GM19455 (cell line): ENCODE results near the gene MORC1.
"Not testable (repeated sequence)": the region's sequence is repeated elsewhere in the genome, so short reads cannot be mapped to it uniquely, and the experiment has no call there.

Experiments
- ATAC-seq: cut with Tn5 transposase; IDR thresholded peaks from one replicate; pipeline ENCODE4 v1.9.1; 2021; ENCODE audit not compliant: unreplicated experiment

Gene MORC1

GRCh38 chr3:109117939-109118338, at the start of gene MORC1:
Gene MORC1, minus strand, starts transcription at chr3:109118134. Its CDS starts 75 bp downstream, at chr3:109118059.
- ATAC-seq = no peak

DNA sequence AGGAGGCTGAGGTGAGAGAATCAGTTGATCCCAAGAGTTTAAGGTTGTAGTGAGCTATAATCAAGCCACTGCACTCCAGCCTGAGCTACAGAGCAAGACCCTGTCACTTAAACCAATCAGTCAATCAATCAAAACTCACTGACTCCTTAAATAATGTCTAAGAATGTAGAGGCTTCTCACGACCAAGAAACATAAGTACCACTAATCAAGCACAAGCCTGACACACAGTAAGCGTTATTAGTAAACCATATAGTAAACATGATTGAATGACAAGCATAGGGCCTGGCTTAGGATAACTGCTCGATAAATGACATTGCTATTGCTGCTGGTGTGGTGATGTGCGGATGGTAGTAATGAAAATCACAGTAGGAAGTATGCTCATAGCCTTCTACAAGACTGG, 48.0 kb upstream of the MORC1 start:
- no peak for ATAC-seq

DNA sequence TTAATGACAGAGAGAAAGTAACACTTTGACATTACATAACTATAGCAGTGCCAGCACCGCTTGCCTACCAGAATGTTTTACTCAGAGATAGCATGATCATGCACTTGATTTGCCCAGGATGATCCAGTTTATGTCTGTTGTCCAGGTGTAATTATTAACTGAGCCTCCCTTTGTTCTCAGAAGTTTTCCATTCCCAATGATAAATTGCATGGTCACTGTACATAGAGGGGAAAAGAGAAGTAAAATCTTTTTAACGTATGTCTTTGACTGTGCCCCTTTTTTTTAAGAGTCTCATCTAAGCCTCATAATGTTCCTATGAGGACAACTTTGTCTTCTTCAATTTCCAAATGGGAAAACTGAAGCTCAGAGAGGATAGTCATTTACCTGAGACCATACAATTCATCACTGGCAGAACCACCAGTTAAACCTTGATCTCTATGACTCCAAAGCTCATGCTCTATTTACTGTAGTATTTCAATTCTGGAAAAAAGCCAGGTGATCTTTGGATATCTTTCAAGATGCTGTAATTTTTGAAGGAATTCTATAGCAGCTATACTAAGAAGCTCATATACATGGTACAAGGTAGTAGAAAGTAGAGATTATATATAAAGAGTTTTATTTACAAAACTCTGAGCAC, 43.7 kb upstream of the MORC1 start:
- no peak for ATAC-seq

DNA sequence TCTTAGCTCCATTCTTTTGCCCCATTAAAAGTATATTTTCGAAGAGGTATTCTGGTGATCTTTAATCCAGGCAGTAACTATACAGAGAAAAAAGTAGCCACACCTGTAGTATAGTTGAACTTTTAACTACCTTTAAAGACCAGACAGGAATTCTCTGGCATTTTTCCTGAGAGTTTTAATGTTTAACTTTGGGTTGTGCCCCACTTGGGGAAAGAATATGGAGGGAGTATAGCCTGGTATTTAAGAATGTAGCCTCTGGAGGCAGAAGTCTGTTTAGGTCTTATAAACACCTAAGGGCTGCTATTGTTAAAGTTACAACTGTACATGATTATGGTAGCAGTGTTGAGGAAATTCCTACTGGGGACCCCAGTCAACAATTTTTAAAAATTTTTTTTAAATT, 37.9 kb upstream of the MORC1 start:
- no peak for ATAC-seq

GRCh38 chr3:109154979-109155378, 37.0 kb upstream of the MORC1 start:
- no peak for ATAC-seq

GRCh38 chr3:109152320-109152719, 34.4 kb upstream of the MORC1 start:
- no peak for ATAC-seq

GRCh38 chr3:109149078-109149477, 31.1 kb upstream of the MORC1 start:
- no peak for ATAC-seq

GRCh38 chr3:109143646-109144045, 25.7 kb upstream of the MORC1 start:
- ATAC-seq = no peak

- ATAC-seq = no peak
Observed at GRCh38 chr3:109140318-109140717, 22.4 kb upstream of the MORC1 start.

GRCh38 chr3:109137761-109138160, 19.8 kb upstream of the MORC1 start:
- no peak for ATAC-seq

DNA sequence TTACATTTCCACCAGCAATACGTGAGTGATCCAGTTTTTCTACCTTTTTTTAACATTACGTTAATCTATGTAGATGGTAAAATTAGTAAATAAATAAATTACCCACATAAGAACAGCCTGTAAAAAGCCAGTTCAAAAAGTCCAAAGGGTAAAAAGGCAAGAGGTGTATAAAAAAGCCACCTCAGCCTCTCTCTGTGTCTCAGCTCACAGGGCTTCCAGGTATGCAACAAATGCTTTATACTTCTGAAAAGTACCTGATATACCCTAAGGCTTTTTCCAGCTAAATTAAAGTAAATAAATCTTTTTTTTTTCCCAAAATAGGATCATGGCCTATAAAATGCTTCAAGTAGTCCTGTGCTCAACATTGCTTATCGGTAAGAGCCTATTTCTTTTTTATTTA, 18.6 kb upstream of the MORC1 start, which contains the start of gene C3orf85:
Gene C3orf85 (plus strand): TSS at position 197 of the 400 bp plus-strand sequence. CDS start 129 bp downstream, at position 326.
- no peak for ATAC-seq

- ATAC-seq = not testable (repeated sequence)
Observed at GRCh38 chr3:109133474-109133816, 15.5 kb upstream of the MORC1 start.

DNA sequence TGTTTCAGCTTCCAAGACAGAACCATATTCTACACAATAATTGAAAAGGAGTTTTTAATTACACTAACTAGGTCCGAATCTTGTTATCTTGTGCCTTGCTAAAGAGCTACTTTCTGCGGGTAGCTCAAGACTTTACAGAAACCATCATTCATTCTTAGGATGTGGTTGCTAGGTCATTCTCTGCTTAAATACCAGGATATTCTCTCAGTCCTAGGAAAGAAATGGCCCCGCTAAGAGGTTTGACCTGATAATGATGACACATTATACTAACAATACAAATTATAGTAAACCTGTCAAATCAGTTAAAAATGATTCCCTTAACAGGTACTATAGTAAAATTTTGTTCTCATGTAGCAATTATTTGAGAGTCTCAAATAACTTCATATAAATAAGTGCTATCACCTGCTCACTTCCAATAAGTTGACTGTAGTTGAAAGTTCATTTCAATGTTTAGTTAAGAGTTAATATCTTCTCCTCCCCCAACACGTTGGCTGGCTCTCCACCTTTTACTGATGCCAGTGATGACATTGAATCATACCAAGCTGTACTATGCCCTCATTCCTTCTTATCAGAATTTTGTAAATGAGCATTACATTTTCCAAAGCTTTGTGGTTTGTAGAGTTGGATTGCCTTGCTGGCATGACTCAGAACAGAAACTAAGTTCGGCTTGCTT, 15.0 kb upstream of the MORC1 start:
- ATAC-seq = no peak

- no peak for ATAC-seq
Observed at GRCh38 chr3:109131276-109131675, 13.3 kb upstream of the MORC1 start.

GRCh38 chr3:109127553-109127952, 9.6 kb upstream of the MORC1 start:
- no peak for ATAC-seq

DNA sequence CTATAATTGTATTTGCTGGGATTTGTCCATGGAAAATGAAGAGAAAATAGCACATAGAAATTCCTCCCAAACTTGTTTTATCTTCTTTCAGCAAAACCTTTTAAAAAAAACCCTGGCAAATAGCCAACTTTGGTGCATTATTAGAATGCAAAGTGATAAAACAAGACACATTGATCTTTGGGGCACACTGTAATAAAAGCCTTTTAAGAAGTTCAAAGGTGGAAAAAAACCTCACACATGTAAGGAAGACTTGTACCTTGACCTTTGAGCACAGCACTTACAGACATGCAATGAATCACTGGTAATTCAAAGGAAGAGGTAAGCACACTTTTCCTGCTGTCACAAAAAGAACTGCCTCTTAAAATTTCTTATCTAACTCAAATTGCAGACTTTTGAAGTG, 8.0 kb upstream of the MORC1 start:
- ATAC-seq = no peak

GRCh38 chr3:109122690-109123089, 4.8 kb upstream of the MORC1 start:
- ATAC-seq = no peak

DNA sequence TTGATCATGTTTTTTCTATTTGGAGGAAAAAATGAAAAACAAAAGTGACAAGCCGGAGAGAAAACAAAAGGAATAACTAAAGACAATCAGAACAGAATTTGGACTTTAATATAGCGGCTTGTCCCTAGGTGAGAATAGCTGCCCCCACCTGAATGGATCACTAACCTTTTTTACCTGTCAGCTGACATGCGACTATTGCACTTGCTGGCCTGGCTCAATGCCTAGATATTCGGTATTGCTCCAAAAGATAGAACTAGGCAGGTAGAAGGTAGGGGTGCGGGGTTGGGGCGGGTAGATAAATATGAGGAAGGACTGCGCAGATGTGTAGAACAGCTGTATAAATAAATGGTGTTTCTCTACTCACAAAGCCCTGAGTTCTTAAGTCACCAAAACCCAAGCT, 650 bp upstream of the MORC1 start:
- no peak for ATAC-seq

GRCh38 chr3:109116031-109116430, 1.9 kb downstream of the MORC1 start:
- ATAC-seq = no peak

GRCh38 chr3:109115451-109115850, 2.5 kb downstream of the MORC1 start:
- no peak for ATAC-seq

DNA sequence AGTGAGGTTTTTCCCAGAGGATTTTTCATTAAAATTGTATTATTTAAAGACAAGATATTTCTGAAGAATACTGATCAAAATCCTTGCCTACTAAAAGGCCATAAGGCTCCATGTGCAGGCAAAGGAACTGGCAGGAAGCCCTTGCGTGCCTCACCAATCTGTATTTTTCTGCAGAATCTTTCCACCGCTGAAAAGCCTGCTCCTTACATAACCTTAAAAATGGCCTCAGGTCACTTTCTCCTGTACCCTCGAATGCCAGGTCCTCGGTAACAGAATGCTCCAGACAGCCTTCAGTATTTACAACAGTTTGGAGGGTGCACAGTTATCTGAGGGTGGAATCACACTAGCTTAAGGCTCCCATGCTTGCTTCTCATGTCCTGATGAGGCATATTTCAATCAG, 3.2 kb downstream of the MORC1 start:
- ATAC-seq = no peak

DNA sequence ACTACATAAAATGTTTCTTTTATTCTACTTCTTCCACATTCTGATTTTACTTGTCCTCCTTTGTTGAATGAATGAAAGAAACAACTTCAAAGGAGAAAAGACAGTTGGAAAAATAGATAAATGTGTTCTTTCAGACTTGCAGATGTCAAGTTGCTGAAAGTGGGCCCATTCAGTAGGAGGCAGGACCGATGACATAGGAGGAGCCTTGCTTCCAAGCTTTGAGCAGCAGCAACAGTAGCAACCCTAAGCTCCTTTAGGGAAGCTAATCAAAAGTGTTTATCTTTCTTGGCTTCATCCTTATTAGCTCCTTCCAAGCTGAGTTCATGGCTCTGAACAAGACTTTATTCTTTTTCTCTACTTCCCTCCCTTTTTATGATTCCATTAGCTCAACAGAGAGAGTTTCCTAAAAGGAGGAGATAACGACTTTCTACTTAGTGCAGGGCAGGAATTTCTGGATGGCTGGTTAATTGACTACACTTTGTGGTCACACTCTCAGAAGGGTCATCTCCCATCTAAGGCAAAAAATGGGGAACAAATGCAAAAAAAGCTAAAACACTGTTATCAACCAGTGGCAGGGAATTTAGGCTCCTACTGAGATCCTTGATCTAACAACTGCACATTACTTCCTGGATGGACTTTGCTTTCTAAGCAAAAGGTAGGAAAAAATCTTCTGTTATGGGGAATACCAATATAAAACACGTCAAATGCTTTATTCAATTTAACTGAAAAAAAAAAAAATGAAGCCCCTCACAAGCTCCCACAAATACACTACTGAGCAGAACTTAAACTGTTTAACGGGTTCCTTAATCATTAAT, 4.8 kb downstream of the MORC1 start:
- no peak for ATAC-seq
